HG02571 (cell line): ENCODE data around the gene DEPDC5.
"Not testable (repeated sequence)": the region's sequence is repeated elsewhere in the genome, so short reads cannot be mapped to it uniquely, and the experiment has no call there.

Source experiments
- ATAC-seq: cut with Tn5 transposase; IDR thresholded peaks from one replicate; pipeline ENCODE4 v1.9.1; 2021; ENCODE audit warnings: mild to moderate bottlenecking, moderate library complexity; ENCODE audit not compliant: unreplicated experiment

Gene DEPDC5

DNA sequence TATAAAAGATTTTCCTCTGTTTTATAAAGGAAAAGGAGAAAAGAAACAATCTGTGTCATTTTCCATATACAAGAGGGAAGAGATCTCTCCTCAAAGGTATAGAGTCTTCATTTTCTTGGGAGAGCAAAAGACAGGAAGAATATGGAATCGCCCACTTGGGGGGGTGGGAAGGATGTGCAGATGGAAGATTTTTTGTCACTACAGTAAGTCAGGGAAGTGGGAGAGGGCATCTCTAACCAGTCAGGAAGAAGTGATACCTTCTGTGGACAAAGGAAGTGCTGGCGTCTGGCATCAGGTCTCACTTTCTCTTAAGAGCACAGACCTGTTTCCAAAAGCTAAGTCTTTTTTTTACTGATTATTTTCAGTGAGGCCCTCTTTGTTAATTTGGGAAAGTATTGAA lies 5.3 kb upstream of the DEPDC5 start:
- no peak for ATAC-seq

DNA sequence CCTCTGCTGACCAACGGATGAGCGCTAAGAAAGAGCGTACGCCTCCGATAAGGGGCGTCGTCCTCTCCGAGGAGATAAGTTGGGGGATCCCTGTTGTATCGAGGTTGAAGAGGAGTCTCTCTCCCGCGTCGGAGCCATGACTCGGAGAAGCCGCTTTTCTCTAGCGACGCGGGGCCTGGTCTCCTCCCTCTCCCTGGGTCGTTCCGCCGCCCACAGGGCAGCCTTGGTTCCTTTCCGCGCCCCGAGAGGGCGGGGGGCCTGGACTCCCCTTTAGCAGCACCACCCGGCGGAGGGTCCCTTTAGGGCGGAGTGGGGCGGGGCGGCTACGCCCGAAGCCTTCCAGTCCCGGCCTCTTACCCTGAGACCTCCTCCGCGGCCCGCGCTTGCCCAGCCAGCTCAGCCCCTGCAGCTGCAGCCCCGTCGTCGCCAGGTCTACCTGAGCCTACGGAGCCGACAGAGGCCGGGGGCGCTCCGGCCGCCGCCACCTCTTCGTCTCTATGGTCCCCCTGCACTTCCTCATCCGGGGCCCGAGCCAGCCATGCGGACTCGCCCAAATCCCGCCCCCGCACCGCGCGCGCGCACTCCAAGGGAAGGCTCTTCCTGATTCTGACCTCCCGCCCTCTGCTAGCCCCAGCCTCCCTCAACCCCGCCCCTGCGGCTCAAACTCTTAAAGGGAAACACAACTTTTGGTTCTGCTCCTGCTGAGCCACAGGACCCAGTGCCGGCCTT lies 4.0 kb upstream of the DEPDC5 start, which contains the start of gene PRR14L:
TSS of gene PRR14L (minus strand) at position 497 of the 729 bp plus-strand sequence. CDS start 11,272 bp downstream, outside the sequence.
- ATAC-seq: peak; percentile 58

DNA sequence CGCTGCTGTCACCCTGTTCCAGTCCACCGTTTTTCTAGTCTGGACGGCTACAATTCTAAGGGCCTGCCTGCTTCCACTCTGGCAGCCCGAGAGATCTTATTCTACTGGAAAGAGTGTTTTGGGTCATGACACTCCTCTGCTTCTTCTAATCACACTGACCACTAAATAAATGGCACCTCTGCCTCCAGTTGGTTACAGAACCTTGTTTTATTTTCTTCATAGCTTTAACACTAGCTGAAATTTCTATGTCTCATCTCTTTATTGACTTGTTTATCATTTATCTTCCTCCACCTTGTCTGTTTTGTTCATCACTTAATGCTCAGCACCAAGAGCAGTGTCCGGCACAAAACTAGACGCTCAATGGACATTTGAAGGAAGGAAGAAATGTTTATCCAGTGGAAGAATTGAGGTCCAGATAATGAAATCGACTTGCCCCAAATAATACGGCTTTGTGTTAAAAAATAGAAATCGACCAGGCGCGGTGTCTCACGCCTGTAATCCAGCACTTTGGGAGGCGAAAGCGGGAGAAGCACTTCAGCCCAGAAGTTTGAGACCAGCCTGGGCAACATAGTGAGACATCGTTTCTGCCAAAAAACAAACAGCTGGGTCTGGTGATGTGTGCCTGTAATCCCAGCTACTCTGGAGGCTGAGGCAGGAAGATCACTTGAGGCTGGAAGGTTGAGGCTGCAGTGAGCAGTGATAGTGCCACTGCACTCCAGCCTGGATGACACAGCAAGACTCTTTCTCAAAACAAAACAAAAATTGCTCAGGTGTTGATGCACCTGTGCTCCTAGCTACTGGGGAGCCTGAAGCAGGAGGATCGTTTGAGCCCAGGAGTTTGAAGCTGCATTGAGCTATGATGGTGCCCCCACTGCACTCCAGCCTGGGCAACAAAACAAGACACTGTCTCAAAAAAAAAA lies 3.2 kb upstream of the DEPDC5 start:
- ATAC-seq: no peak

DNA sequence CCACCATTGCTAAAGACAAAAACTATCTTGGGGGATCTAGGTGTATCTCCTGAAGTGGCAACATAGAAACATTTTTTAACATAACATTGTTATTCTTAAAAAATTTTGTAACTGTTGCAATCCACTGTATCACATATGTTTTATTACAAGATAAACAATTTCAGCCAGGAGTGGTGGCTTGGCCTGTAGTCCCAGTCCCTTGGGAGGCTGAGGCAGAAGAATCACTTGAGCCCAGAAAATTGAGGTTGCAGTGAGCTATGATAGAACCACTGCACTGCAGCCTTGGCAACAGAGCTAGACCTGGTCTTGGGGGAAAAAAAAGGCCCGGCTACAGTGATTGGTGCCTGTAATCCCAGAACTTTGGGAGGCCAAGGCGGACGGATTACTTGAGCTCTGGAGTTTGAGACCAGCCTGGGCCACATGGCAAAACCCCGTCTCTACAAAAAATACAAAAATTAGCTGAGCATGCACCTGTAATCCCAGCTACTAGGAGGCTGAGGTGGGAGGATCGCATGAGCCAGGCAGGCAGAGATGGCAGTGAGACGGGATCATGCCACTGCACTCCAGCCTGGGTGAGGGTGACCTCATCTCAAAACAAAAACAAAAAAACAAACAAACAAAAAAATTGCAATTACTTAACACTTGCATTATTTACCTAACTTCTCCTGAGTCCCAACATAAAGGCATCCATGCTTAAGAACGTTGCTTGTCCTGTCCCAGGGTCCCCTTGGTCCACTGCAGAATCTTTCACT lies 1.5 kb upstream of the DEPDC5 start:
- ATAC-seq: no peak

DNA sequence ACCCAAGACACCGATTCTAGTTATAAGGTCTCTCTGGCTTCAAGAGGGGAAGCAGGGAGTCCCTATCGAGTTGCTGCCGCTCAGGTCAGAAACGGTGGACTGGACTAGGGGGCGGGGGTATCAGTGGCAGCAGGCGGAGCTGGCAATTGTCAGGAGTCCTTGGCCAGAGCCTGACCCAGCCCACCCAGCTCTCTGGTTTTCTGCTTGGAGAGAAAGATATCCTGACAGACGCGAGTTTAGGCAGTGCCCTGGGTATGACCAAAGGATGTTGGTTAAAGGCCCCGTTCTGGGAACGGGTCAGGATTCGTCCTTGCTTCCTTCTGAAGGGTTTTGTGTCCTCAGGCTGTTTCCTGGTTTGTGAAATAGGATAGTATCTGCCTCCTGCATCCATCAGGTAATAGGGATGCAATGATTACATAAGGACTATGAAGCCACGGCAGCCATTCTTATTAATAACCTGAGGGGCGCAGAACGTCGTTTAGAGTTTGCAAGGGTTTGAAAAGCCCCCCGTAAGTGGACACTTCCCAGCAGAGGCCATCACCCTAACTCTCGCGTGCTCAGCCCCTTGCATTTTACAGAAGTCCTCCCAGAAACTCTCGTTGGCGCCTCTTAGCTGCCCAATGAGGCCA lies 700 bp upstream of the DEPDC5 start:
- ATAC-seq: no peak

DNA sequence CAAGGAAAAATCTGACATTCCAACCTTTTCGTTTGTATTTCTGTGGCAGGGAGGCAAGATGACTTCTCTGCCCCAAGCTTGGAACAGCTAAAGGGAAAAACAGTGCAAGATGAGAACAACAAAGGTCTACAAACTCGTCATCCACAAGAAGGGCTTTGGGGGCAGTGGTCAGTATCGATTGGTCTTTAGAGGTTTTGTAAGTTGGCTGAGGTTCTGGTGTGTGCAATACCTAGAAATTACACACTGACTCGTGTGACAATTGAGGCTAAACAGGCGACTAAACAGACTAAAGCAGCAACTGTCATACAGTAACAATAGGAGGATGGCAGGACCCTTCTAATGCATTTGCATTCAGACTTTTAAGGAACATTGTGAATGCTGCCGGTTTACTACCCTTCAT lies 994 bp downstream of the DEPDC5 start:
- no peak for ATAC-seq

DNA sequence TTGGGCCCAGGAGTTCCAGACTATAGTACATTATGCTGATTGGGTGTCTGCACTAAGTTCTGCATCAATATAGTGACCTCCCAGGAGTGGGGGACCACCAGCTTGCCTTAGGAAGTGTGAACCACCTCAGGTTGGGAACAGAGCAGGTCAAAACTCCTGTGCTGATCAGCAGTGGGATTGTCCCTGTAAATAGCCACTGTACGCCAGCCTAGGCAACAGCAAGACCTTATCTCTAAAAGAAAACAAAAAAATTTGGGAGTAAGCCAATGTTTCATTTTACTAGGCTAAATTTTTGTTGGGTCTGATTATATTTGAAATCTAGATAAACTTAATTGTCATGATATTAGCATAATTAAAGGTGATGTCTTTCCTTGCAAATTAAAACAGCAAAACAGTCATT lies 3.4 kb downstream of the DEPDC5 start:
- ATAC-seq: no peak

DNA sequence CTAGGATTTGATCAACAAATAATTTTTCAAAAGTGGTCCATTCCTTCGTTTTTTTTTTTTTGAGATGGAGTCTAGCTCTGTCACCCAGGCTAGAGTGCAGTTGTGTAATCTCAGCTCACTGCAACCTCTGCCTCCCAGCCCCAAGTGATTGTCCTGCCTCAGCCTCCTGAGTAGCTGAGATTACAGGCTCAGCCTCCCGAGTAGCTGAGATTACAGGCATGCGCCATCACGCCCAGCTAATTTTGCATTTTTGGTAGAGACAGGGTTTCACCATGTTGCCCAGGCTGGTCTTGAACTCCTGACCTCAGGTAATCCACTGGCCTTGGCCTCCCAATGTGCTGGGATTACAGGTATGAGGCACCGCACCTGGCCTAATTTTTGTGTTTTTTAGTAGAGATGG lies 5.0 kb downstream of the DEPDC5 start:
- ATAC-seq: not testable (repeated sequence)

DNA sequence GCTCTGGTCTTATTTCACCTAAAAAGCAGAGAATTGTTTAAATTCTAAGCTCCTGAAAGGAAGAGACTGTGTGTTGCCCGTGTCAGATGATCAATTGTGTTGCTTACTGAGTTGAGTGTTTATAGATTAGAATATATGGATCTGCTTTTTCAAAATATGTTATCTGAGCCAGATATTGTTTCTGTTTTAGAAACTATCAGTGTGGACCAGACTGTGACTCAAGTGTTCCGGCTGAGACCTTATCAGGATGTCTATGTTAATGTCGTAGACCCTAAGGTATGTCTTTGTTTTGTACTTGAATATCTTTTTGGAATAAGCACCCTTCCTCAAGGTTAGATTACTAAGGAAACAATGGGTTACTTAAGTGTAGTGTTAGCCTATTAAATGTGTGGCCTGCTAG lies 11.0 kb downstream of the DEPDC5 start:
- ATAC-seq: no peak

DNA sequence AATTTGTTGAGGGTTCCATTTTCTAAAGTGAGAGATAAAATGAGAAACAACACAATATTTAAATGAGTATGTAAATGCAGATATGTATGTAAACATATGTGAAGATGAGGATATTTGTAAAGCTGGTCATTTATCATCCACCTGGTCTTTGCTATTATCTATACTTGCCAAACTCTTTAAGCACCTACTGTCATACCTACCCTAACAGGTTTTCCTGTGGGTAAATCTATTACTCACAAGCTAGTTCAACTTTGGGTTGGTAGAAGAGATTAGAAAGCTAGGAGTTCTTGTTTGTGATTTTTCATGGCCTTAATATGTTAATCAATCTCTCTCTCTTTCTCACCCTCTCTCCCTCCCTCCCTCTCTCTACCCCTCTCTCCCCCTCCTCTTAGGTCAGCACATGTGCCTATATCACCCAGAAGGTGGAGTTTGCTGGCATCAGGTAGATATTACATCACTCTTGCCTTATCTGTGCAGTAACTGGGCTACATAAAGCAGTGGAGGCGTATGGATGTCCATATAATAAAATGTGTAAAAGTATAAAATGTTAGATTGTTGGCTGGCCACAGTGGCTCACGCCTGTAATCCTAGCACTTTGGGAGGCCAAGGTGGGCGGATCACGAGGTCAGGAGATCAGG lies 14.7 kb downstream of the DEPDC5 start:
- no peak for ATAC-seq

DNA sequence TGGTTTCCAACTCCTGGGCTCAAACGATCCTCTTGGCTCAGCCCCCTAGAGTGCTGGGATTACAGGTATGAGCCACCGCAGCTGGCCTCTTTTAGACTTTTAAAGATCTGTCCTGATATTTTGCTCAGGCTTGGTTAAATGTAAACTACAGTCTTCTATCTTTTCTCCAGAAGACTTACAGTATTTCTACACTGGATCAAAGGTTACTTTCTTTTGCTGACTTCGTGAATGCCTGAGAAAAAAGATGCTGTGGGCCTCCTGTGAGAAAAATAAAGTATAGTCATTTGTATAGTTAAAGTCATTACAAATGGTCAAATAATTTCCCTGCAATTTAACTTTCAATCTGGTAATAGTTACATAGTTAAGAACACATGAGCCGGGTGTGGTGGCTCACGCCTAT lies 19.6 kb downstream of the DEPDC5 start:
- ATAC-seq: no peak

DNA sequence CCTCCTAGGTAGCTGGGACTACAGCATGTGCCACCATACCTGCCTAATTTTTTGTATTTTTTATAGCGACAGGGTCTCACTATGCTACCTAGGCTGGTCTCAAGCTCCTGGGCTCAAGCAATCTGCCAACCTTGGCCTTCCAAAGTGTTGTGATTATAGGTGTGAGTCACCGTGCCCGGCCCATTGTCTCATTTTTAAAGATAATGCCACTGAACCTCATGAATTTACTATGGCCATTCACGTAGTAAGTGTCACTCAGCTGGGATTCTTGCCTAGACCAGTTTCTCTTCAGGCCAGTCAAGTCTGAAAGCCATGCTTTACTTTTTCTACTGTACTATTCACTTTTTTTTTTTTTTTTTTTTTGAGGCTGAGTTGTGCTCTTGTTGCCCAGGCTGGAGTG lies 22.4 kb downstream of the DEPDC5 start:
- no peak for ATAC-seq

DNA sequence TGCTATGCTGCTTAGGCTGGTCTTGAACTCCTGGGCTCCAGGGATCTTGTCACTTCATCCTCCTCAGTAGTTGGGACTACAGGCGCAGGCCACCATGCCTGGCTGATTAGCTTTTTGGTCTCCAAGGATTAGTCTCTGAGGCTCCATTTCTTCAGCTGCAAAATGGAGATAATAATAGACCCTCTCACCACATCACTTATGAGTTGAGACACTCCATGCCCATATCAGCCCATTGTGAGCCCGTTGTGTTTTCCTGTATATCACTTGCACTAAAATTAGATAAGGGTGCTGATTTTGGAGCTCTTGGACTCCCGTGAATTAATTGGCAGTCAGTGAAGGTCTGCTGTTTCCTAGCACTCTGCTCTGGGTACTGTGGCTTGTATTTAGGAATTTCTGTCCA lies 36.0 kb downstream of the DEPDC5 start:
- no peak for ATAC-seq

DNA sequence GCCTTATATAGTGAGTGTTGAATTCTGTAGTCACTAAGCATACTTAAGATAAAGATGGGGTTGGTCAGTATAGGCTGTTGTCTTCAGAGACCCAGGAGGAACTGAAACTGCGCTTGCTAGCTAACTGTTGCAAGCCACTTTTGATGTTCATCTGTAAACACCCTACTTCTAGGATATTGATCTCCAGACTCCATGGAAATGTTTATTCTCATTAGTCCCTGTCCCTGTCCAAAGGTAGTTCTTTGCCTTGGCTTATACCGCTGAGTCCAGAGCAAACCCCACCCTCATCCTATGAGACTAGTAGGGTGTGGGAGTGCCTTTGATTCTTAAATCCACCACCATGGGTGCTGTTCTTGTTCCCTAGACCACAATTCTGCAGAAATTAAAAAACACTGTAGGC lies 36.4 kb downstream of the DEPDC5 start:
- ATAC-seq: no peak

DNA sequence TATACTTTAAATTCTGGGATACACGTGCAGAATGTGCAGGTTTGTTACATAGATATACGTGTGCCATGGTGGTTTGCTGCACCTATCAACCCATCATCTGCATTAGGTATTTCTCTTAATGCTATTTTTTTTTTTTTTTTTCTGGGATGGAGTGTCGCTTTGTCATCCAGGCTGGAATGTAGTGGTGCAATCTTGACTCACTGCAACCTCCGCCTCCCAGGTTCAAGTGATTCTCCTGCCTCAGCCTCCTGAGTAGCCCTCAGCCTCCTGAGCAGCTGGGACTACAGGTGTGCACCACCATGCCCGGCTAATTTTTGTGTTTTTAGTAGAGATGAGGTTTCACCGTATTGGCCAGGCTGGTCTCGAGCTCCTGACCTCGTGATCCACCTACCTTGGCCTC lies 45.5 kb downstream of the DEPDC5 start:
- ATAC-seq: not testable (repeated sequence)

DNA sequence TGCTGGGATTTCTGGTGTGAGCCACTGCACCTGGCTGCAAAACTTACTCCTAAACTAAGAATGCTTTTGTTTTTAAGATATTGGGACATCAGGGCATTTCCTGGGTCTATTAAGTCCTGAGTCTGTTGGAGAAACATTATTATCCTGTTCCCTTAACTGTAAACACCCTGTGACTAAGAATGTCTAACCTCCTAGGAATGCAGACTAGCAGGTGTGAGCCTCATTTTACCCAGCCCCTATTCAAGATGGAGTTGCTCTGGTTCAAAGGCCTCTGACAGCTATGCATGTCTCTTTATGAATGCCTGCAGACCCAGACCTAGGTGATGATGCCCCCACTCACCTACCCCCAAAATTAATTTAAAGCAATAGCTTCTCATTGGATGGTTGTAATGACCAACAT lies 46.2 kb downstream of the DEPDC5 start:
- no peak for ATAC-seq

DNA sequence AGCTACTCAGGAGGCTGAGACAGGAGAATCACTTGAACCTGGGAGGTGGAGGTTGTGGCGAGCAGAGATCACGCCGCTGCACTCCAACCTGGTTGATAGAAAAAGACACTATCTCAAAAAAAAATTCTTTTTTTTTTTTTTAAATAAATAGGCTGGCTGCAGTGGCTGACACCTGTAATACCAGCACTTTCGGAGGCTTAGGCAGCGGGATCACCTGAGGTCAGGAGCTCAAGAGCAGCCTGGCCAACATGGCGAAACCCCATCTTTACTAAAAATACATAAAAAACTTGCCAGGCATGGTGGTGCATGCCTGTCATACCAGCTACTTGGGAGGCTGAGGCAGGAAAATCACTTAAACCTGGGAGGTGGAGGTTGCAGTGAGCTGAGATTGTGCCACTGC lies 47.0 kb downstream of the DEPDC5 start:
- not testable (repeated sequence) for ATAC-seq

DNA sequence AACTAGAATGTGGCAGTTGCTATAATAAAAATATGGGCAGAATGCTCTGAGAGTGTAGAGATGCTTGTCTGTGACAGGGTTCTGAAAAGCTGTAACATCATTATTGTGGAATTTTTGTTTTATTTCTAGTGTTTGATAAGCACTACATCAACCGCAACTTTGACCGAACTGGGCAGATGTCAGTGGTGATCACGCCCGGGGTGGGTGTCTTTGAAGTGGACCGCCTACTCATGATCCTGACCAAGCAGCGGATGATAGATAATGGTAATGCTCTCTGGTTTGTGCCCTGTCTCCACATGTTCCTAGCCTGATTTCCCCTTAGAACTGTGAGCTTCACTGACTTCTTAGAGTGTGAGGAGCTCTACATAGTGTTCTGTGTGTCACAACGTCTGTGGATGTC lies 48.8 kb downstream of the DEPDC5 start:
- no peak for ATAC-seq

DNA sequence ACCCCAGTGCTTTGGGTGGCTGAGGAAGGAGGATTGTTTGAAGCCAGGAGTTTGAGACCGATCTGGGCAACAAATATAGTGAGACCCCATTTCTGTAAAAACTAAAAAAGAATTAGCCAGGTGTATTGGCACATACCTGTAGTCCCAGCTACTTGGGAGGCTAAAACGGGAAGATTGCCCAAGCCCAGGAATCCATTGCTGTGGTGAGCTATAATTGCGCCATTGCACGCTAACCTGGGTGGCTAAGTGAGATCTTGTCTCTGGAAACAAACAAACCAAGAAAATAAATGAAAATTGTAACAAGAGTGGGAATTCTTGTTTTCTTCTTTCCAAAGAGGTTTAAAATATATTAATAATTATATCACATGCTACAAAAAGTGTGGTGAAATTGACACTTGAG lies 52.9 kb downstream of the DEPDC5 start:
- ATAC-seq: no peak

DNA sequence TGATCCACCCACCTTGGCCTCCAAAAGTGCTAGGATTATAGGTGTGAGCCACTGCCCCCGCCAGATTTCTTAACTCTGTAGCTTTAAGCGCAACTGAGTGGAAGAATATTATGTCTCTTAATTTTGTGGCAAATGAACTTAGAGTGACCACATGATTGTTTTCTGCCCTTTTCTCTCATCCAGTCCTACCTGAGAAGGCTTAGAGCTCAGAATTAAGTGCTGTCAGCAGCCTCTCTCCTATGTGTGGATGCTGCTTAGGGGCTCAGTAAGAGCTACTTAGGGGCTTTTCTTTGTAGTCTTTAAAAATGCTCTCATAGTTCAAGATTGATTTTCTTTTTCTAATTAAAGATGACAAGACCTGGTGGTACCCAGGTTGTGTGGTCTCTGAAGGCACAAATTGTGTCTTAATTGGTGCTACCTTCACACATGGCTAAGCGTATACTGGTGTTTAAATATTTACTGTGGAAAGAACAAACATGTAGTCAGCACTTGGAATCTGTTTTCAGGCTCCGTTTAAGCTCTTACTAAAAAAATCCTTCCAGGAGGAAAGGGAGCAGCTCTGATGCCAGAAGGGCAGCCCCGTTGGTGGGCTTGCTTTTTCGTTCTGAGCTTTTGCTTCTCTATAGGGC lies 59.3 kb downstream of the DEPDC5 start:
- no peak for ATAC-seq
